CD4-positive, alpha-beta T cell treated with Interleukin-1 beta for 1 hour (primary cell): ENCODE results near the gene MAPKAP1.

Experiments
- DNase-seq, 2 donors: peaks; one replicate each; pipeline ENCODE4 v3.0.0-alpha.2; 2020 to 2022

MAPKAP1 gene

GRCh38 chr9:125510980-125511379, 196.0 kb downstream of the MAPKAP1 start:
- DNase-seq = no peak

GRCh38 chr9:125509476-125509875, 197.5 kb downstream of the MAPKAP1 start:
- no peak for DNase-seq

DNA sequence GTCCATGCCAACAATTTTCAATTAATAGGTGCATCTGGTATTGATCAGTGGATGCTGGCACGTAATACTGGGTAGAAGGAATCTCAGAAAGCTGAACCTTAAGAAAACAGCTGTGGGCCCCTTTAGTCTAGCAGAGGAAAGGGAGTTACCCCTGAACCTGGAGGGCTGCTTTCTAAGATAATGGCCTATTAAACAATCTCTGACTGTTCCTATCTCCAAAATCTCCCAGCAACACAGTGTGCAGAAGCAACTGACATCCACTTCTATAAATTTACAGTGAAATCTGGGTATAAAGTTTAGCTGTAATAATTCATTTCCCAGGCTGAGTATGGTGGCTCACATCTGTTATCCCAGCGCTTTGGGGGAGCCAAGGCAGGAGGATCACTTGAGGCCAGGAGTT, 198.8 kb downstream of the MAPKAP1 start:
- DNase-seq = no peak

- DNase-seq = no peak
Measured at GRCh38 chr9:125507226-125507625, 199.8 kb downstream of the MAPKAP1 start.

GRCh38 chr9:125505988-125506438, 201.0 kb downstream of the MAPKAP1 start:
- DNase-seq = no peak

DNA sequence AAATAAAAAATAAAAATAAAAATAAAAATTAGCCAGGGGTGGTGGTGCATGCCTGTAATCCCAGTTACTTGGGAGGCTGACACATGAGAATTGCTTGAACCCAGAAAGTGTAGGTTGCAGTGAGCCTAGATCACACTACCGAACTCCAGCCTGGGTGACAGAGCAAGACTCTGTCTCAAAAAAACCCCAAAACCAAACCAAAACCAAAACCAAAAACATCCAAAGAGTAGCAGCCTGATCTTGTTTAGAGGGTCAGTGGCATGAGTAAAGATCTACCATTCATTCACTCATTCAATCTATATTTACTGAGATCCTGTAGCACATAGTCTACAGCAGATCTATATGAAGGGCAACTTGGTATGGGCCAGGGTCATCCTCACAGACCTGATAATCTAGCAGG, 202.4 kb downstream of the MAPKAP1 start:
- DNase-seq = no peak

DNA sequence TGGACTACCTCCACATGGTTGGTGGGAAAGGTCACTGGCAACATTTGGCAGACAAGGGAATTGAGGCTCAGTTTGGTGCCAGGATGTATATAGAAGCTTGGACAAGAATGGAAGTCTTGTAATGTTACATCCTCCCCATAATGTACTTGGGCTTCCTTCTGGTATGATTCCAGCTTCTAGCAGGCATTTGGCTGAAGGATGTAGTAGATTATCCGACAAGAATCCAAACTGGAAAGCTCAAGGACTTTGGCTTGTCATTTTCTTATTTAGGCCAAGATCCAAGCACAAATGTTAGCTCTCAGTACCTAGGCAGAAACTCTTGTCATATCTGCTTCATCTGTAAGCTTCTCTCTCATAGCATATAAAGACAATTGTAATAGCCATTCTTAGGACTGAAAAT, 209.1 kb downstream of the MAPKAP1 start:
- DNase-seq = no peak

GRCh38 chr9:125497478-125497877, 209.5 kb downstream of the MAPKAP1 start:
- DNase-seq = no peak

- DNase-seq = no peak
Measured at GRCh38 chr9:125496313-125496834, 210.6 kb downstream of the MAPKAP1 start.

- DNase-seq = no peak
Measured at GRCh38 chr9:125495172-125496119, 211.6 kb downstream of the MAPKAP1 start.

DNA sequence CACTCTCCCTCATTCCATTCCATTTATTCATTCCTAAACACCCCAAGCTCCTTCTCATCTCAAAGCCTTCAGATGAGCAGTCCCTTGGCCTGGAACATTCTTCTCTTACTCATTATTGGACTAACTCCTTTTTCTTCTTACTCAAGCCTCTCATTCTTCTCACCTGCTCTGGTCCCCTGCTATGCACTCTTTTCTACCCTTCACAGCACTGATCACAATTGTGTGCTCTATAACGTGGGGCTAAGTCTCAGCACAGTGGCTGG, 212.4 kb downstream of the MAPKAP1 start:
- DNase-seq = no peak

- no peak for DNase-seq
Measured at GRCh38 chr9:125493881-125494652, 212.9 kb downstream of the MAPKAP1 start.

DNA sequence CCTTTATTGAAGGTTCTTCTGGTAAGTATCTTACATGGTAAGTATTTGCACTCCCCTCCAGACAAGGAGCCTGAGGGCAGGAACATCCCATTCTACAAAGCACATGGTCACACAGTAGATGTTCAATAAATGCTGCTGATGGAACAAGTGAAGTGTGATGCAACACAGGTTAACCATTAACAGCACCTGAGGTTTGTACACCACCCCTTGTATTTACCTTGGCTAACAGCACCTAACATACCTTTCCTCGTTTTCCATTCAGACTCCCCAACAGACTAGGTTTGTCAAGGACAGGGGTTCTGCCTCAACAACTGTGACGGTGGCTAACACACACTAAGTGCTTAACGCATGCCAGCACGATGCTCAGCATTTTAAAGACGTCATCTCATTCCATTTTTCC, 213.6 kb downstream of the MAPKAP1 start:
- no peak for DNase-seq

DNA sequence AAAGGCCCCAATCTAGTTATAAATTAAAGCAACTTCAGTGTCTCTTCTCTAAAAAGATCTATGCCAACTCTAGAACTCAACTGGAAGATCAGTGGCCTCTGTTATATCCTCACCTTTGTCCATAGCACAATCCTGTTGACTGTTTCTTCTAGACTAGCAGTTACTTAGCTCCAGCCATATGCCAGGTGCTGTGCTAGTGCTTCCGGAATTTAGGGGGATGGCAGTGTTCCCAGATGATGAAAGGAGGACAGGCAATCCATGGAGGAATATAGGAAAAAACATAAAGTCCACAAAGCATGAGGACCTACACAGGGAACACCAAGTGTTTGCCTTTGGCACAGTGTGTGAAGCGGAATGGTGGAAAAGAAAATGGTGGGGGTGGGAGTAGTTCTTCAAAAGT, 214.3 kb downstream of the MAPKAP1 start:
- DNase-seq = no peak

DNA sequence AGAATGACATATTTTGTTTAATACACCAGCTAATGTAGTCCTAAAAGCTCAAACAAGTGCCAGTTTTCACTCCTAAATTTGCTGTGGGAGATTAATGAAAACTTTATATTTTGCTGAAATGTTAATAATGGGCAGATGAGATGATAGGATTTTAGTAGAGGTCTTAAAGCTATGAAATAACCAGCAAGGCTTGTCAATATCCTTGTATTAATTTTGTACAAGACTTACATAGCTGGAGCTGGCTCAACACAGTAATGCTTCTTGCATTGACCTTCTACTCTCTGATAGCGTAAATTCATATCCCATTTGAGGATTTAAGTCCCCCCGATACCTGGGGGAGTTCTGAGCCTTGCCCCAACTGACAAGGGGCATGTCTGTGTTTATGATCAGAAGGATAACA, 219.2 kb downstream of the MAPKAP1 start:
- no peak for DNase-seq

DNA sequence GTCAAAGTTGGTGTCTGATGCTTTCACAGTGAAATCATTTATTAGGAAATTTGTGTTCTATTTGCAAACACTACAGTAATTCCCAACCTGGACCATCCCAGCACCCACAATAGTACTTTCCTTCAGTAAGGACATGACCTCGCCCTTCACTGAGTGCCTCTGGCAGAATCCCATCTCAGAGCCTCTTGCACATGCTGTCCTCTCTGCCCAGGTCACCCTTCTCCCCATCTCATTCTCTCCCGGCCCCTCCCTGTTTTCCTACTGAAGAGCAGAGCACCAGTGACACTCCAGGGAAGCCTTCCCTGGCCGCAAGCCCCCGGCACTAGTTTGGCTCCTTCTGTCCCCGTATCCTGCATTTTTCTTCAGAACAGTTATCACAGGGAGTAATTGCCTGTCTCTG, 220.4 kb downstream of the MAPKAP1 start:
- DNase-seq = no peak

GRCh38 chr9:125486152-125486508, 220.9 kb downstream of the MAPKAP1 start:
- no peak for DNase-seq

DNA sequence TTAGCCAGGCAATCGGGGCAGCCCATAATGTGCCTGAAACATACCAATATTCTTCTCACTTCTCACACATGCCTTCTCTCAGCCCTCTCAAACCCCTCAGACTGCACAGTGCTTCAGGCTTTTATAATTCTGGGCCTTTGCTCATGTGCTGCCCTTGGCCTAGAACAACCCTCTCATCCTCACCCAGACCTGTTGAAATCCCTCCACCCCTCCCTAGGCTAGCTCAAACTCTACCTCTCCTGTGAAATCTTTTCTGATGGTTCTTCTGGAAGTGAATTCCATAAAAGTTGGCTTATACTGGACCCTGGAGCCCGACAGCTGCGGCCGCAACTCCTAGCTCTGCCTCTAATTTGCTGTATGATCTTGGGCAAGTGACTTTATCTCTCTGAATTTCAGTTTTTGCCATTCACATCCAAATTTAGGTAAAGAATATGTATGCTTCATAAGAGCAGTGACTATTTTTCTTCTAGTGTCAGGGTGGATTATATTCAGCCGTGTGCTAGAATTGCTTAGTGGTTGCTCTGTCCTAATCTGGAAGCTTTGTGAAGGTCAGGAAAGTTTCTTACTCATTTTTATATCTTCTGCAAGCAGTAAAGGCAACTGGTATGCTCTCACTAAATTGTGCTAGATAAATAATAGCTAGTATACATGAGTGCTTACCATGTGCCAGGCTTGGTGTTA, 221.4 kb downstream of the MAPKAP1 start:
- no peak for DNase-seq

DNA sequence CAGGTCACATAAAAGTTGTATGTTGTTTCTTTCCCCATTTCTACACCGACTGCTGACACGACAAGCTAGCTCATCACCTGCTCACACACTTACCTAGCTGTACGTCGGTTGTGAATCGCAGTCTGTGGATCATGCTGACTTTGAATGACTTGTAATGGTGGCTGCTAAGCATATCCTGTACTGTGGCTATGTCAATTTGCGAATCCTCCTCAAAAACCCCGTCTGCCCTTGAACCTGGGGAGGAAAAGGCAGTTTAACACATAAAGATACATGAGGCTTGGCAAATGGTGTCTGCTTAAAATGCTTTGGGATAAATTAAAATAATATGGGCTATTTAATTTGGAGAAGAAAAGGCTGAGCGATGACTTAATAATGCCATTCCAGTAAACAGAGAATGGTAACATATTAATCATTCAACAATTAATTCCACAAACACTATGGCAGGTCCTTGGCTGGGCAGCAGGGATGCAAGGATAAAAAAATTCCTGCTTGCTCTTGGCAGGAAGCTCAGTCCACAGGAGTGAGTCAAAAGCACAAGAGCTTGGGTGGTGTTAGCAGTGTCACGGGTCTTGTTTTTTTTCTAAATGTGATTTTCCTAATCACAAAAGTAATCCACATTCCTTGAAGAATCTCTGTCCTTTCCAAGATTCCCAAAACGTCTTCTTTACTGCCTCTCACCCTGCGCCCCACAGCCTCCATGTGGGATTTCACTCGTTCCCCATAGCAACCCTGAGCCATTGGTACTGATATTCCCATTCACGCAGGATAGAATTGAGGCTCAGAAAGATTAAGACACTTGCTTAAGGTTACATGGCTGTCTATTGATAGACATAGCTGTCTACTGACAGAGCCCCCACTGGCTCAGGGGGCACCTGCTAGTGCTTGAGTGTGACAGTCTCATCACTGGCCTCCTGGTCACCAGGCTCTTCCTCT, 222.4 kb downstream of the MAPKAP1 start:
- DNase-seq = no peak

GRCh38 chr9:125483697-125484096, 223.3 kb downstream of the MAPKAP1 start:
- no peak for DNase-seq

DNA sequence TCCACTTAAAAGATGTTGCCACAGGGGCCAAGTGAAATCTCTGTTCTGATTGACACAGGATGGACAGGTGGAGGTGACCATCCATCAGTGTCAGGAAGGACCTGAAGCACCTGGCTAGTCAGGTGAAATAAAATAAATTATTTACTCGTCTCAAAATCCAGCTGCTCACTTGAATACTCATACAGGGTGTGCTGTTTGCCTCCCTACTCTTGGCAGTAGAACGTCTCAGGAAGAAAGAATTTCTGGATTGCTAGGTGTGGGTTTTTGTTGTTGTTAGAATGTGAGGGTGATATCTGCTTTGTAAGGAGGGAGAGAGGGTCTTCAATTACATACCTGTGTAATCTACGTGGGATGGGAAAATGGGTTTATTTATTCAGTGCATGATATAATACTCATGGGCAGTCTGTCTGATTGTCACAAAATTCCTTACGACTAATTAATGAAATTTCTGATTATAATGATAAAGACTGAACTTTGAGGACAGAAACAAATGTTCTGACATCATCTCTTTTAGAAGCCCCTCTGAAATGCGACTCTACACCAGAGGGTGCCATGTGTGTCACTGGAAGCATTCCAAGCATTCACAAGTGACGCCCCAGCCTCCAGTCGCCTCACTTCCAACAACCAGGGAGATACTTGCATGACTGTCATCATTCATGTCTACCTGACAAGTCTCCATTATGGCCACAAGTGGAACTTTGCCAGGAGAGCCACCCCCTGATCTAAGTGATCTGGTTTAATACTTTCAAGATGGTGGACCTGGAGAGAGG, 227.0 kb downstream of the MAPKAP1 start:
- DNase-seq = no peak
